Activated T-cell treated with anti-CD3 and anti-CD28 coated beads for 48 hours (primary cell): Measurements from ENCODE around the gene LRRC15.
A peak's percentile ranks its signal among the peaks of the same experiment; 100 is the strongest.

Experiments
- DNase-seq: peaks from one replicate; pipeline ENCODE4 v3.0.0-alpha.2; 2020; ENCODE audit warnings: low read depth

The LRRC15 gene

GRCh38 chr3:194315088-194315964 lies 54.2 kb downstream of the LRRC15 start:
- DNase-seq: peak; percentile 80

- no peak for DNase-seq
These were observed 55.0 kb downstream of the LRRC15 start for GRCh38 chr3:194314388-194315068.

GRCh38 chr3:194313560-194314387 lies 55.8 kb downstream of the LRRC15 start:
- DNase-seq: no peak

- DNase-seq: no peak
These were observed 56.7 kb downstream of the LRRC15 start for GRCh38 chr3:194312743-194313281.

- DNase-seq: no peak
These were observed 57.3 kb downstream of the LRRC15 start for GRCh38 chr3:194312186-194312742.

GRCh38 chr3:194311000-194311399 lies 58.5 kb downstream of the LRRC15 start:
- DNase-seq: no peak

GRCh38 chr3:194310060-194310835 lies 59.3 kb downstream of the LRRC15 start:
- no peak for DNase-seq

- DNase-seq: no peak
These were observed 60.7 kb downstream of the LRRC15 start for GRCh38 chr3:194308601-194309449.

- DNase-seq: no peak
These were observed 61.7 kb downstream of the LRRC15 start for GRCh38 chr3:194307849-194308248.

- DNase-seq: no peak
These were observed 62.5 kb downstream of the LRRC15 start for GRCh38 chr3:194306771-194307640.

- no peak for DNase-seq
These were observed 63.3 kb downstream of the LRRC15 start for GRCh38 chr3:194306109-194306686.

GRCh38 chr3:194305356-194306108 lies 64.0 kb downstream of the LRRC15 start:
- no peak for DNase-seq
